H7 (cell line): Measurements from ENCODE around the gene EOGT. TPM values are rescaled to one million over a fixed set of nuclear protein-coding genes. Genes with fewer than 3 reads are reported as not detected.

Experiments used
- DNase-seq: peaks from one replicate; pipeline ENCODE4 v3.0.0; 2012
- H3K27me3 ChIP-seq: 2 replicates; pipeline ENCODE4 v1.6.0; 2011; ENCODE audit warnings: mild to moderate bottlenecking, low read length; ENCODE audit not compliant: control insufficient read depth, insufficient read depth
- H3K36me3 ChIP-seq: replicated peaks from 2 replicates; pipeline ENCODE4 v1.5.1; 2011; ENCODE audit warnings: low read length; ENCODE audit not compliant: control insufficient read depth, insufficient read depth
- H3K4me3 ChIP-seq: 2 replicates; pipeline ENCODE4 v1.5.1; 2011; ENCODE audit warnings: low read depth, mild to moderate bottlenecking, control low read depth, low read length, moderate library complexity; ENCODE audit not compliant: insufficient read depth
- total RNA-seq: library from RNA; depleted of rRNA; stranded (reverse); fragments of >200 nt; shearing (Covaris generic); gene quantifications from 2 replicates; pipeline ENCODE4 v1.2.3, GENCODE V29; 2014

The EOGT gene
- total RNA-seq, 1 experiment from 2014 or later = 51.9 TPM

DNA sequence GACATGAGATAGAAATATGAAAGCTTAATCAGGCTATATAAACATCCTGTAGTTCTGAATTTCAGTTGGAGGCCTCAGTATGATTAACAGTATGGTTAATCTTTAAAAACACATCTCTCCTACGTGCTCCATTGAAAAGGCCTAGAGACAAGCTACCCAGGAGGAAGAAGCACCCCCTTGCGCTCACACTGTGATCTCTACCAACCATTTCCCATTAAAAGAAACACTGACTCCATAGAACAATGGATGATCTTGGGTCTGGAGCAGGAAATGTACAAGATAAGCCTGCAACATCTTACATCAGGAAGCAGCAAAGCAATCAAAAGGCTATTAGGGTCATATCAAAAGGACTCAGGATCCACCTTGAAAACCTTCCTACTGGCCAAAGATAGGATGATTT lies 3.4 kb upstream of the EOGT start:
- Histone ChIP-seq H3K27me3 (no peaks in the 10 kb centered on the region), H3K4me3 (no peak overlapping the region), H3K36me3 (no peaks in the 10 kb centered on the region; the same call in 1 of the 2 replicates)
- no peak for DNase-seq

DNA sequence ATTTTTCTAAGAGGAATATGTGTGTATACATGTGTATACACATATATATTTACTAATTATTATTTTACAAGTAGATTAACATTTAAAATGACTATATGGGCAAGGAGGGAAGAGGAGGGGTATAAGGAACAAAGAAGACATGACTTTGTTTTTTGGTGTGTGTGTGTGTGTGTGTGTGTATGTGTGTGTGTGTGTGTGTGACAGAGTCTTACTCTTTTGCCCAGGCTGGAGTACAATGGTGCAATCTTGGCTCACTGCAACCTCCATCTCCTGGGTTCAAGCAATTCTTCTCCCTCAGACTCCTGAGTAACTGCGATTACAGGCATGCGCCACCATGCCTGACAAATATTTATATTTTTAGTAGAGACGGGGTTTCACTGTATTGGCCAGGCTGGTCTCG lies 2.6 kb upstream of the EOGT start:
- Histone ChIP-seq H3K36me3 (no peaks in the 10 kb centered on the region; the same call in 1 of the 2 replicates), H3K4me3 (no peak overlapping the region), H3K27me3 (no peaks in the 10 kb centered on the region)
- DNase-seq = no peak

DNA sequence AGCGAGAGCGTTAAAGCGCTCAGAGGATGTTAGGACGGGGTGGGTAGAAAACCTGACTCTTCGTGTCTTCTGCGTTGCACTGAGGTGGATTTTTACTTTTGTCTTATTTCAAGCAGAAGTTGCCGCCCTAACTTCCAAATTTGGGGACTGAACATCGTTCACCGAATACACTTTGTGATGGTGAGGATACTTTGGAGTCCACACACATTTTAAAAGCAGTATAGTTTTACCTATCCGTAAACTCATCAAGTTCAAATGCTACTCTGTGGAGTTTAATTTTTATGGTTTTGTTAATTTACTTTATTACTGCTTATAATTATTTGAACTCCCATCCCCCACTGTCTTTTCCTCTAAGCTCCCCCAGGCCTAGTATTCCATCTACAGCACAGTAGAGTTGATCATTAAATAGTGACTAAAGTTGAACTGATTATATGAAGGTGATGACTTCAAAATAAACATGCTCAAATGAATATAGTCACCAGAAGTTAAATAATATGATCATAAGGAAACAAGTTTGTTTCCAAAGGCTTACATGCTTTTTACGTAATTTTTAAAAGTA lies 617 bp upstream of the EOGT start:
- H3K4me3 ChIP-seq = peak overlapping the region; percentile 71
- no peaks in the 10 kb centered on the region for H3K27me3 ChIP-seq
- no peaks in the 10 kb centered on the region for H3K36me3 ChIP-seq
- DNase-seq = no peak

DNA sequence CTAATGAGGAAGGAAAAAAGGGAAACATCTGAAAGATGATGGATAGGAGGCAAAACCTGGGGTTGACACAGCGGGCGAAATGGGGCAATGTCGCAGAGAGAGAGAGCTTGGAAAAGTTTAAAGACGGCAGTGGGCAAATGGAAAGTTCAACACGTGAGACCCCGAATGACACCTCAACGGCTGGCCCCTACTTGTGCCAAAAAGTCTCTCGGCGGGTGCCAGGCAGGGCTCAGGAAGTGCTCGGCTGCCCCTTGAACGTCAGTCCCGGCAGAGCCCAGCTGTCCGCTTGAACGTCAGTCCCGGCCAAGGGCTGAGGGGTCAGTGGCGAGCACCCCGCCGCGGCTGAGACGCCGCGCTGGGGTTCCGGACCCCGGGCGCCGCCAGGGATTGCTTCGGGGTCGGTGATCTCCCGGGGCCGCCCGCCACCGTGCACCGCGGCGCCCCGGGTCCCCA lies 658 bp downstream of the EOGT start:
- peak overlapping the region; percentile 71 for H3K4me3 ChIP-seq
- no peaks in the 10 kb centered on the region for H3K27me3 ChIP-seq
- H3K36me3 ChIP-seq = peaks cover 3% of the 10 kb centered on the region; the same call in 1 of the 2 replicates
- DNase-seq = peak; percentile 76

DNA sequence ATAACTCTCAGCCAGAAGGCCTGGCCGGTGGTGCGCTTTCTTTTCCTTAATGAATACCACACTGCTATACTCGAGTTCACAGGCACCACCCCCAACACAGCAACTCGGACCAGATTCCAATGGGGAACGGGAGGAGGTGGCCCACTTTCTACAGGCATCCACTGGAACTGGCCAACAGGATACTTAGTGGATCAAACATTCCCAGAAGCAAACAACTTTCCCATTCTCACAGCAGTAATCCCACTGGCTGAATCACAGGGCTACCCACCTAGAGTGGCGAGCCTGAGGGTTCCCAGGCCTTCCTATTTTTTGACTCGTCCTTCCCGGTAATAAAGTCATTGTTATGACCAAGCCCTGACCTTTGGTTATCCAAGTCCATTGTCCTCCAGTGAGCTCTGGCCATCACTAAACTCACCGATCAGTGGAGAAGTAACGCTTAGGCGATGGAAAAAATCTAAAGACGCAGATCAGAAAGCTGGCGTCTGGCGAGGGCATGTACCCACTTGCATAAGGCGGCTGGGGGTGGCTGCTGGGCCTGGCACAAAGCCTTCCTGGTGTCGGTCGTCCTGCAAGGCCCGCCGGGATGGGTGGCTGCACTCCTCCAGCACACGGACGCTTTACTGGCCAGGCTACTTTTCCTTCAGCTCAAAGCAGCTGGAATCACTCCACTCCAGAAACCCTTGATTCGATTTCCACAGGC lies 1.2 kb downstream of the EOGT start:
- peak overlapping the region; percentile 71 for H3K4me3 ChIP-seq
- DNase-seq = peak; percentile 54
- H3K27me3 ChIP-seq = no peaks in the 10 kb centered on the region
- peaks cover 4% of the 10 kb centered on the region; the same call in 1 of the 2 replicates for H3K36me3 ChIP-seq

DNA sequence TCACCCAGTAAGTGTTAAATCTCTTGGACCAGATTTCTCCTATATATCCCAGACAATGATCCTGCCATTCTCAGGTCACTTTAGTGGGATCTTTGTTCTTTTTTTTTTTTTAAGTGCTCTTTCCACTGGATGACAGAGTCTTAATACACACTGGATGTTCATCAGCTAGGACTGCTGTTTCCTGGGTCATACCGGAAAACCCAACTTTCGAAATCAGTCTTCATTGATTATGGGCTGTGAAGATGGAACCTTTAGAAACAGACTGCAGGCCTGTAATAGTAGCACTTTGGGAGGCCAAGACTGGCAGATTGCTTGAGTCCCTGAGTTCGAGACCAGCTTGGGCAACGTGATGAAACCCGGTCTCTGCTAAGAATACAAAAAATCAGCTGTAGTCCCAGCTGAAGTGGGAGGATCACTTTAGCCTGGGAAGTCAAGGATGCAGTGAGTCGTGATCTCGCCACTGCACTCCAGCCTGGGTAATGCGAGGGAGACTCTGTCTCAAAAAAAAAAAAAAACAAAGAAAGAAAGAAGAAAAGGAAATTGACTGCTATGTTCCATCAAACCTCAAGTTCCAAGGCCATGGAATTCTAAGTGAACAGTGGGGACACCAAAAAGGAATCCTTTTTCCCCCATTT lies 2.3 kb downstream of the EOGT start:
- no peaks in the 10 kb centered on the region for H3K27me3 ChIP-seq
- peaks cover 4% of the 10 kb centered on the region for H3K36me3 ChIP-seq
- DNase-seq = no peak
- H3K4me3 ChIP-seq = no peak overlapping the region

DNA sequence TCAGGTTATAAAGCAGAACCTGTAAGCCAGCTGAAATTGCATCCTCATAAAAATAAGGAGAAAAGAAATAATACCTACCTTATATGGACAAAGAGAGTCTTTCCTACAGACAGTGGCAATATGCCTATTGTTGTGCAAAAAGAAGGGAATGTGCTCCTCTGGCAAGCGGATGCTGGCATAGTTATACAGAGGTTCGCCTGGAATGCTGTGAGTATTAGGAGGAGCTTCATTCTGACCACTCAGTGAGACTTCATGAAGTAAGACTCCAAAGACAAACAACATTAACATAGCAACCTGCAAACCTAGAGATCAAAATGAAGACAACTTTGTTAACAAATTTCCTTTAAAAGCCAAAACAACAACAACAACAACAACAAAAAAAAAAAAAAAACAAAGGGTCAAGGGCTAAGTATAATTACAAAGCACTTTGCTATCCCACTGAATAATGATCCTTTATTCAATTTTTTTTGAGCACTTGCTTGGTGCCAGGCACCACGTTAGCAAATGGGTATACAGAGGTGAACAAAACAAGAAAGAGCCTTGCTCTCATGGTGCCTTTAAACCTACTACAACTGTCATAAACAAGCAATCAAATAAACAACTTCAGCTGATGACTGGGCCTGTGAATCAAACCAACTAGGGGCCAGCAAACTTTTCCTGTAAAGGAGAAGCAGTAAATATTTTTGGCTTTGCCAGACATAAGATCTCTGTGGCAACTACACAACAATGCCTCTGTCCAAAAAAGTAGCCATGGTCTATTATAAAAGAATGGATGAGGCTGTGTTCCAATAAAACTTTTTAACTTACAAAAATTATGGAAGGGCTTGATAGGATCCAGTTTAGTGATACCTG lies 3.7 kb downstream of the EOGT start:
- H3K27me3 ChIP-seq = no peaks in the 10 kb centered on the region
- no peak overlapping the region for H3K4me3 ChIP-seq
- peaks cover 6% of the 10 kb centered on the region for H3K36me3 ChIP-seq
- peak; percentile 68 for DNase-seq

DNA sequence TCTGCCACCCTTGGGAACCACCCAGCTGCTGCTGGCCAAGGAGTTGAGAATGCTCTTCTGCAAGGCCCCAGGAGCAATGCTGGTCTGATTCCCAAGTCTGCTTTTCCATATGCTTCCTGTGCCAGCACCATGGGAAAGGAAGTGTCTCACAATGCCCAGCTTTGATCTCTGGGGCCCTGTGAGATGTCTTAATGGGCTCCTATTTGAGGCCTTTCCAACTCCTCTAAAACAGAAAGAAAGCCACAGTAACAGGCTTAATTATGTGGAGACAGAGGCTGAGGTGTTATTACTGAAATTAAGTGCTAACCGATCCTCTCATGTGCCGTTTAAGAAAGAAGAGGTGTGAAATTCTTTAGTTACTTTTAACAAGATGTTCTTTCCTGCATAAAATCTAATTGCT lies 4.5 kb downstream of the EOGT start:
- peaks cover 6% of the 10 kb centered on the region for H3K36me3 ChIP-seq
- DNase-seq = peak; percentile 19
- no peaks in the 10 kb centered on the region for H3K27me3 ChIP-seq
- H3K4me3 ChIP-seq = no peak overlapping the region

DNA sequence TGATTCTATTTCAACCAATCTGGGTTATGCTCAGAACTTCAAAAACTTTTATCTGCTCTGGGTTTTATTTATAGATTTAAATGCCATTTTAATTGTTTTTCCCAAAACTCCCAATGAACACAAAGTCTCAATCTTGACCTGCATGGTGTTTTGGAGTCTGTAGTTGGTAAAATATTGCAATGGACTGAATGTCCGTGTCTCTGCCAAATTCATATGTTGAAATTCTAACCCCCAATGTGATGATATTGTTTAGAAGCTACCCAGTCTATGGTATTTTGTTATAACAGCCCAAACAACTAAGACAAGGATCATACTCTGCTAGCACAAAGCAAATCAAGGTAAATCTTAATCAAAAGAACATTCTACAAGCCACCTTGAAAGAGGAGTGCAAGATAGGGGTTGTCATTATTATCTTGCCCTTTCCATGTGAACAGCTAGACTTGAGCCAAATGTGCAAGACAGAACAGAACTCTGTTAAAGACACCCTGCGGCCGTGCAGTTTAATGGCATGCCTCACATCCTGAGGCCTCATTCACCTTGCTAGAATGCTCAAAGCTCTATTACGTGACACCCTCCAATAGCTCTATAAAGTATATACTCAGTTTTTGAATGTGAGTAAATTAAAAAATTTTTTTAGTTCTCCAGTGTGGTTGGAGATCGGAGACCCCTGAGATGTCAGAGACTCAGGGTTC lies 7.5 kb downstream of the EOGT start:
- no peak for DNase-seq
- Histone ChIP-seq H3K4me3 (no peak overlapping the region), H3K36me3 (peaks cover 9% of the 10 kb centered on the region), H3K27me3 (no peaks in the 10 kb centered on the region)

DNA sequence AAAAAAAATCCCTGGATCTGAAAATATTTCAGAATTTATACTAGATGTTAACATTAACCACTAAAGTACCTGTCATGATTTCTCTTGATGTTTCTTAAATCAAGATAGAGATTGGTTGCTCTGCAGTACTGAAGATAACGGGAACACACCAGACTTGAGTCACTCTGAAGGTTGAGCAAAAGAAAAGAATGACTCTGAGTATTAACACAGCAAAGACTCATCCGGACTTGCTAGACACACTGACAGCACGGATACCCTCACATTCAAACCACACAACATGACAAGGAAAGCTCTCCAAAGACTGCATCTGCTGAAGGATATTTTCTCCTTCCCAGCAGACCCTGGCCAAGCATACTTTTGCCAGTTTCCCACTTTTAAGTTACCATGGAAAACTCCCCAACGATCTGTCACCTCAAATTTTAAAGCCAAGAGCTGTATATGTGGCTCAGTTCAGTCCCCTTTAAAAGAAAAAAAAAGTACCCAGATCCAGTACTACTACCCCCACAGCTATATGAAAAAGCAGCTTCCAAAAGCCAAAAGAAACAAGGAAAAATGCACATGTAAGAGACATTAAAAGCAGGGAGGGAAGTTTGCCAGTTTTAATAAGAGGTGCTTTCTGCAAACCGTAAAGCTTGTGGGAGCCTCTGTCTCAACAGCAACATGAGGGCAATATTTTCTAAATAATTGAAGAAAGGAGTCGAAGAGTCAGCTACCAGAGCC lies 8.3 kb downstream of the EOGT start:
- no peak for DNase-seq
- Histone ChIP-seq H3K4me3 (no peak overlapping the region), H3K27me3 (no peaks in the 10 kb centered on the region), H3K36me3 (peaks cover 9% of the 10 kb centered on the region)

DNA sequence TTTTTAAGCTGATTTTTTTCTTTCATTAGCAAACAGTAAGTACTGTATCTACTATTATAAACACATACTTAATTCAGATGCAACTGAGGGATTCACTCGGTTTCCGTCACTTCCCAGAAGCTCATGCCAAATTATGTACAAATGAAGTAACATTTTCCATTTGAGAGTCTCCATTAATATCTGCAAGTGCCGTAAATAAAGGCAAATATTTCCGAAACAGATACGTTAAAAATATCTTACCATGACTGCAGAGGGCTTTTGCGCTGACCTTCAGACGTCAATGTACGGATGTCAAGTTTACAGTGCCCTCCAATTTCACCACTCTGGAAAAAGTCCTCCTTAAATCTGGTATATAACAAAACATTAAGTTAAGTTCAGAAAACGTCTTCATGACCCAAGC lies 9.3 kb downstream of the EOGT start:
- H3K4me3 ChIP-seq = no peak overlapping the region
- H3K36me3 ChIP-seq = peaks cover 9% of the 10 kb centered on the region
- H3K27me3 ChIP-seq = no peaks in the 10 kb centered on the region
- DNase-seq = no peak

DNA sequence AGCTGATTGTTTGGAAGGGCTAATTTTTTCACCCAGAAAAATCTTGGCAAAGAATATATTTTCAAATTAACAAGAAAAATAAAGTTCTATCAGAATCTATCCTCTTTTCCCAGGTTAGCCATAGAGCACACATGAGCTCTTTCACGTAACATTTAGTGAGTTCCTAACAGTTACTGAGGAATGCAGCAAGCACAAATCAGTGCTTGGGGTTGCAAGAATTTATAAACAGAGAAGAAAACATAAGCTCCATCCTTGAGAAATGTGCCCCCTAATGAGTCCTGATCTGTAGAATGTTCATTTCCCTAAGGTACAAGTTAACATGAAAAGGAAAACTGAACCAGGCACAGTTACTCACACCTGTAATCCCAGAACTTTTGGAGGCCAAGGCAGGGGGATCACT lies 13.9 kb downstream of the EOGT start:
- peaks cover 12% of the 10 kb centered on the region for H3K36me3 ChIP-seq
- no peaks in the 10 kb centered on the region for H3K27me3 ChIP-seq
- no peak for DNase-seq
- H3K4me3 ChIP-seq = no peak overlapping the region

DNA sequence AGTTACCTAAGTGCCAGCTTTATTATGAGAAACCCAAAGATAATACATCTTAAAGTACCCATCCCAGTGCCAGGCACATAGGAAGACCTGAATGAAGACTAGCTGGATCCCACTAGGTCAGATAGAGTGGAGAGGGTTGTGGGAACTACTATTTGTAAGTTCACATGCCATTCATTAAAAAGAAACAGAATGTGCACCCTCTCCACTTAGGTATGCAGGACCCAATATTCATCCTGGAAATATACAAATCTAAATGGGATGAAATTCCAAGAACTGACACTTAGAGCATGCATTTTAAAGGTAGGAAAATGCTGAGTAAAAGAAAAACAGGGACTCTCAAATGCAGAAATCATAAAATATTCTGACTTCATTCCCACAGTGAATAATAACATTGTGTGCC lies 14.3 kb downstream of the EOGT start:
- Histone ChIP-seq H3K4me3 (no peak overlapping the region), H3K36me3 (peaks cover 12% of the 10 kb centered on the region), H3K27me3 (no peaks in the 10 kb centered on the region)
- no peak for DNase-seq
